Measurements from ENCODE around the gene SESN3.

DNA sequence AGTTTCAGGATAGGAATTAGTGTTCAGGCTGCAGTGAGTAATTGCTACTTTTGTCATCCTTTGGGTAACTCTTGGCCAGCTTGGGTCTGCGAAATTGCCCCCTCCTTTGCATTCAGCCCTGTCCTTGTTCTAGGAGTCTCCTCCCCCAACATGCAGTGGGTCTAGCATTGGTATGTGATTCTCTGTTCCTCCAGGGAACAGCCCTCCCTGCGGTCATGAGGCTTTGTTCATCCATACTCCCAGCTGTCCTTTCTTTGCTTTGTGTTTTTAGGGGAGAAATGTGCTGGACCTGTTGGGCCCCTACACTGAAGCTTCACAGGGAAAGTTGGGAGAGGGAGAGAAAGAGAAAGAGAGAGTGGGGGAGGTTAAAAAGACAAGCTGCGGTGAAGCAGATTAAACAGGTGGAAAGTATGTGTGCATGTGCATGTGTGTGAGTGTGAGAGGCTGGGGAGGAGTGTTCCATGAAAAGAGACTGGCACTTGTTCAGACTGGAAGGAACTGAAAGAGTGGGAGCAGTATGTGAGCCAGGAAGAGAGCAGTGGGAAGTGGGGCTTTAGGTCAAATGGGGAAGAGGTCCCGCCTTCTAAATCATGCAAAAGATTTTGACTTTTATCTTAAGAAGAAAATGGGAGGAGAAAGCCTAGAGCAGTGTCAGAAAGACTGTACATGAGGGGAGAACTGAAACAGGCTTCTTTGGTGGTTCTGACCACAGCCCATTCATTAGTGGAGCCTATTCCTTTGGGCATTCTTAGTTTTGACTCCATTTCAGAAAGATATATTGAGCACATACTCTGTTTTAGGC lies 17.9 kb upstream of the SESN3 start:
- TF ChIP-seq POLR2A (IDR thresholded peaks at IDR 0.05; ENCODE audit: low read depth, low read length): no peak
- no peak for TF ChIP-seq POLR2AphosphoS5 (IDR thresholded peaks at IDR 0.05; ENCODE audit: low read depth, low read length)
- no peak for TF ChIP-seq TAF1 (IDR thresholded peaks at IDR 0.05; ENCODE audit: low read depth, low read length)
- TF ChIP-seq PAX5 (IDR thresholded peaks at IDR 0.05; ENCODE audit: insufficient read depth, low read length, severe bottlenecking): no peak
- no peak for TF ChIP-seq POU2F2 (IDR thresholded peaks at IDR 0.05; ENCODE audit: low read depth, low read length)

Measured in GM12891 (cell line).